ENCODE data around the gene NRM.

NRM gene

GRCh38 chr6:30700340-30700739 is 9.6 kb upstream of the NRM start:
- Histone ChIP-seq H3K9me2 (replicated peaks; ENCODE audit: insufficient read depth, low read length) (no peaks in the 10 kb centered on the region), H4K20me1 (ENCODE audit: low read depth, low read length) (no peaks in the 10 kb centered on the region), H2AFZ (ENCODE audit: low read depth, low read length, severe bottlenecking) (no peak overlapping the region), H3K9me3 (ENCODE audit: insufficient read depth, low read length) (no peaks in the 10 kb centered on the region), H3K36me3 (ENCODE audit: low read length) (peaks cover 4% of the 10 kb centered on the region; the same call in 1 of the 2 replicates), H3F3A (ENCODE audit: insufficient read depth) (no peaks in the 10 kb centered on the region), H3K4me2 (ENCODE audit: low read depth, low read length, poor library complexity, severe bottlenecking) (no peak overlapping the region), H3K4me3 (ENCODE audit: insufficient read depth, low read length, poor library complexity, severe bottlenecking) (no peak overlapping the region), H3K79me2 (ENCODE audit: insufficient read depth, low read length) (no peaks in the 10 kb centered on the region), H3K9ac (ENCODE audit: low read length) (no peak overlapping the region), H3K27me3 (ENCODE audit: low read length) (no peaks in the 10 kb centered on the region), H3K27ac (ENCODE audit: low read depth, low read length) (no peak overlapping the region)
- TF ChIP-seq CTCF (IDR thresholded peaks at IDR 0.05; ENCODE audit: insufficient read depth, low read length, poor library complexity, severe bottlenecking) = no peak
- no peak for TF ChIP-seq EZH2phosphoT487 (conservative IDR thresholded peaks at IDR 0.05; ENCODE audit: low read length)

DNA sequence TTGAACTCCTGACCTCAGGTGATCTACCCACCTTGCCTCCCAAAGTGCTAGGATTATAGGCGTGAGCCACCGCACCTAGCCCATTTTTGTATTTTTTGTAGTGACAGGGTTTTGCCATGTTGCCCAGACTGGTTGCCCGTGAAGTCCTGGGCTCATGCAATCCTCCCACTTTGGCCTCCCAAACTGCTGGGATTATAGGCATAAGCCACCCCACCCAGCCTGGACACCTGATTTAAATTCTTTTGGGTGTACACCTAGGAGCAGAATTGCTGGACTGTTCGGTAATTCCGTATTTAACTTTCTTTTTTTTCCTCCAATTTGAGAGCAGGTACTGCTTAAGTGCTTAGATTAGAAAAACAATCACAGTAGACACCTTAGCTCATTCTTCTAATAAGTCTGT is 5.6 kb upstream of the NRM start:
- Histone ChIP-seq H3K79me2 (ENCODE audit: insufficient read depth, low read length) (no peaks in the 10 kb centered on the region), H3K4me2 (ENCODE audit: low read depth, low read length, poor library complexity, severe bottlenecking) (no peak overlapping the region), H4K20me1 (ENCODE audit: low read depth, low read length) (no peaks in the 10 kb centered on the region), H3K9me2 (replicated peaks; ENCODE audit: insufficient read depth, low read length) (no peaks in the 10 kb centered on the region), H3K27me3 (ENCODE audit: low read length) (no peaks in the 10 kb centered on the region), H3K9me3 (ENCODE audit: insufficient read depth, low read length) (no peaks in the 10 kb centered on the region), H2AFZ (ENCODE audit: low read depth, low read length, severe bottlenecking) (no peak overlapping the region), H3K27ac (ENCODE audit: low read depth, low read length) (no peak overlapping the region), H3K36me3 (ENCODE audit: low read length) (peaks cover 4% of the 10 kb centered on the region; the same call in 1 of the 2 replicates), H3K4me3 (ENCODE audit: insufficient read depth, low read length, poor library complexity, severe bottlenecking) (no peak overlapping the region), H3F3A (ENCODE audit: insufficient read depth) (peaks cover 7% of the 10 kb centered on the region; the same call in 1 of the 2 replicates), H3K9ac (ENCODE audit: low read length) (no peak overlapping the region)
- TF ChIP-seq CTCF (IDR thresholded peaks at IDR 0.05; ENCODE audit: insufficient read depth, low read length, poor library complexity, severe bottlenecking) = no peak
- TF ChIP-seq EZH2phosphoT487 (conservative IDR thresholded peaks at IDR 0.05; ENCODE audit: low read length) = no peak

DNA sequence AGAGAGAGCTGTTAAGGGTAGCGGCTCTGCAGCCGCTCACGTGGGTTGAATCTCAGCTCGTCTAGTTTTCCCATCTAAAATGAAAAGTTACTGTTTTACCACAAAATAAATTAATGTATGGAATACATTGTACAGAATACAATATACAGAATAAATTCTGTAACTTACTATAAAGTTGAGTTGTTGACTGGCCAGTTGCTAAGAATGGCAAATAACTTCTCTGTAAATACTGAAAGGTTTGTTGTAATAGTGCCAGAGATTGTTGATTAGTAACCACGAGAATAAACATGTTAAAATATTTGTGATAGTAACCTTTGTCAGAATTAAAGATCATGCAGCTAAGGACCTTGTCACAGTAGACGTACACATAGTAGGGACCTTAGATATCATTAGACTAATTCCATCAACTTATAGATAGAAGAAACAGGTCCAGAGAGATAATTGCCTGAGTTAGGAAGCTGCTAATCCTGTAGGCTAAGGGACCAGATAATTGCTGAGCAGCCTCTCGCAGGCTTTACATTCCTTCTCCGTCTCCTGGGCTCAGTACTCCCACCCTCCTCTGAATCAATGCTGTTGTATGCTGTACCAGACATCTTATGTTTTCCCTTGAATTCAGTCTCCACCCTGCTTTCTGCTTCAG is 544 bp upstream of the NRM start:
- H3F3A ChIP-seq (ENCODE audit: insufficient read depth) = peaks cover 42% of the 10 kb centered on the region
- peak overlapping the region; percentile 82 for H3K9ac ChIP-seq (ENCODE audit: low read length)
- no peaks in the 10 kb centered on the region for H4K20me1 ChIP-seq (ENCODE audit: low read depth, low read length)
- peak overlapping the region; percentile 10; the same call in 1 of the 2 replicates for H3K27ac ChIP-seq (ENCODE audit: low read depth, low read length)
- no peak for TF ChIP-seq EZH2phosphoT487 (conservative IDR thresholded peaks at IDR 0.05; ENCODE audit: low read length)
- H3K79me2 ChIP-seq (ENCODE audit: insufficient read depth, low read length) = peaks cover 8% of the 10 kb centered on the region; the same call in 1 of the 2 replicates
- no peaks in the 10 kb centered on the region for H3K36me3 ChIP-seq (ENCODE audit: low read length)
- peak overlapping the region; percentile 79 for H3K4me3 ChIP-seq (ENCODE audit: insufficient read depth, low read length, poor library complexity, severe bottlenecking)
- H3K4me2 ChIP-seq (ENCODE audit: low read depth, low read length, poor library complexity, severe bottlenecking) = peak overlapping the region; percentile 92
- peak overlapping the region; percentile 92 for H2AFZ ChIP-seq (ENCODE audit: low read depth, low read length, severe bottlenecking)
- H3K9me2 ChIP-seq (replicated peaks; ENCODE audit: insufficient read depth, low read length) = no peaks in the 10 kb centered on the region
- no peaks in the 10 kb centered on the region for H3K9me3 ChIP-seq (ENCODE audit: insufficient read depth, low read length)
- no peaks in the 10 kb centered on the region for H3K27me3 ChIP-seq (ENCODE audit: low read length)

DNA sequence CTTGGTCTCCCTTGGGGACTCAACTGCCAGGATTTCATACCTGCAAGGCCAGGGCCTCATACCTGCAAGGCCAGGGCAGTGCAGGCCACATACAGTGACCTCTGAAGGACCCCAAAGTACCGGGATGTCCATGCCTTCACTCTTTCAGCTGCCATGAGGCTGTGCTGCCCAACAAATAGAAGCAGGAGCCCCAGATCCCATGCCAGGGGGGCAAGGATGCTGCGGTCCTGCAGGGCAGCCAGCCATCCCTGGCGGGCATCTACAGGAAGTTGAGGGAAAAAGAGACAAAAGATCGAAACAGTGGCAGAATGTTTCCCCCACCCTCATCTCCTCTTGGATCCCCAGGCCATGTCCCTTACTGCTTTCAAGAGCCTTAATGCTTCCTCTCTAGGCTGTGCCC is 799 bp downstream of the NRM start:
- TF ChIP-seq EZH2phosphoT487 (conservative IDR thresholded peaks at IDR 0.05; ENCODE audit: low read length) = no peak
- no peak for TF ChIP-seq CTCF (IDR thresholded peaks at IDR 0.05; ENCODE audit: insufficient read depth, low read length, poor library complexity, severe bottlenecking)
- Histone ChIP-seq H3K27ac (ENCODE audit: low read depth, low read length) (peak overlapping the region; percentile 94), H3K4me3 (ENCODE audit: insufficient read depth, low read length, poor library complexity, severe bottlenecking) (peak overlapping the region; percentile 79), H3K4me2 (ENCODE audit: low read depth, low read length, poor library complexity, severe bottlenecking) (peak overlapping the region; percentile 92), H3K79me2 (ENCODE audit: insufficient read depth, low read length) (peaks cover 22% of the 10 kb centered on the region), H3K9ac (ENCODE audit: low read length) (peak overlapping the region; percentile 82), H3K27me3 (ENCODE audit: low read length) (no peaks in the 10 kb centered on the region), H3K9me2 (replicated peaks; ENCODE audit: insufficient read depth, low read length) (no peaks in the 10 kb centered on the region), H4K20me1 (ENCODE audit: low read depth, low read length) (no peaks in the 10 kb centered on the region), H3F3A (ENCODE audit: insufficient read depth) (peaks cover 44% of the 10 kb centered on the region), H3K9me3 (ENCODE audit: insufficient read depth, low read length) (no peaks in the 10 kb centered on the region), H3K36me3 (ENCODE audit: low read length) (no peaks in the 10 kb centered on the region), H2AFZ (ENCODE audit: low read depth, low read length, severe bottlenecking) (no peak overlapping the region)

Measured in SU-DHL-6 (cell line).